Neural progenitor cell (in vitro differentiated cells): Measurements from ENCODE around the gene TOMM40L. TPM values are rescaled to one million over a fixed set of nuclear protein-coding genes. Genes with fewer than 3 reads are reported as not detected.

ENCODE experiments used
- DNase-seq: peaks from one replicate; pipeline ENCODE4 v3.0.0-alpha.2; 2016; ENCODE audit warnings: low spot score
- H2AFZ ChIP-seq: fragments of 200-600 bp; sonication (generic); replicated peaks from 2 replicates; pipeline ENCODE4 v1.6.1; 2016; ENCODE audit warnings: antibody characterized with exemption
- H3F3A ChIP-seq: fragments of 200-600 bp; sonication (generic); 2 replicates; pipeline ENCODE4 v1.6.1; 2016; ENCODE audit warnings: antibody characterized with exemption, low read depth
- H3K27ac ChIP-seq: fragments of 200-600 bp; sonication (generic); 2 replicates; pipeline ENCODE4 v1.5.1; 2016; ENCODE audit warnings: mild to moderate bottlenecking
- H3K27me3 ChIP-seq: fragments of 200-600 bp; sonication (generic); 2 replicates; pipeline ENCODE4 v1.6.1; 2016; ENCODE audit warnings: mild to moderate bottlenecking, moderate library complexity
- H3K36me3 ChIP-seq: fragments of 200-600 bp; sonication (generic); 2 replicates; pipeline ENCODE4 v1.5.1; 2016
- H3K4me1 ChIP-seq: fragments of 200-600 bp; sonication (generic); 2 replicates; pipeline ENCODE4 v1.6.1; 2016; ENCODE audit warnings: mixed run types
- H3K4me2 ChIP-seq: fragments of 200-600 bp; sonication (generic); 2 replicates; pipeline ENCODE4 v1.6.1; 2016
- H3K4me3 ChIP-seq: fragments of 200-600 bp; sonication (generic); 2 replicates; pipeline ENCODE4 v1.5.1; 2016
- H3K79me2 ChIP-seq: fragments of 200-600 bp; sonication (generic); 2 replicates; pipeline ENCODE4 v1.6.1; 2016; ENCODE audit warnings: low read depth
- H3K9ac ChIP-seq: fragments of 200-600 bp; sonication (generic); 2 replicates; pipeline ENCODE4 v1.6.1; 2016
- H3K9me3 ChIP-seq: fragments of 200-600 bp; sonication (generic); 2 replicates; pipeline ENCODE4 v1.5.1; 2016; ENCODE audit warnings: low read depth
- H4K20me1 ChIP-seq: fragments of 200-600 bp; sonication (generic); 2 replicates; pipeline ENCODE4 v1.6.1; 2016; ENCODE audit warnings: low read depth
- H3K27ac Mint-ChIP-seq: 3 replicates; pipeline ENCODE4 v1.8.0; 2021; ENCODE audit warnings: mixed read lengths
- H3K27me3 Mint-ChIP-seq: 2 replicates; pipeline ENCODE4 v1.8.0; 2022; ENCODE audit warnings: low read depth, mild to moderate bottlenecking, inconsistent platforms, moderate library complexity, mixed read lengths; ENCODE audit not compliant: insufficient read depth
- H3K36me3 Mint-ChIP-seq: 3 replicates; pipeline ENCODE4 v1.8.0; 2021; ENCODE audit warnings: mixed read lengths
- H3K4me1 Mint-ChIP-seq: 3 replicates; pipeline ENCODE4 v1.8.0; 2021; ENCODE audit warnings: mixed read lengths
- H3K4me3 Mint-ChIP-seq: 3 replicates; pipeline ENCODE4 v1.8.0; 2021; ENCODE audit warnings: mild to moderate bottlenecking, moderate library complexity, mixed read lengths
- H3K9me3 Mint-ChIP-seq: 3 replicates; pipeline ENCODE4 v1.8.0; 2020; ENCODE audit warnings: mixed read lengths
- EZH2 ChIP-seq: fragments of 200-600 bp; sonication (generic); IDR thresholded peaks from 2 replicates; pipeline ENCODE4 v1.6.1; 2017; ENCODE audit warnings: antibody characterized with exemption, mild to moderate bottlenecking, moderate library complexity
- EZH2phosphoT487 ChIP-seq: fragments of 200-600 bp; sonication (generic); IDR thresholded peaks from 2 replicates; pipeline ENCODE4 v1.6.1; 2017; ENCODE audit warnings: antibody characterized with exemption
- microRNA-seq: library from miRNA; unstranded; fragments of <30 nt; microRNA quantifications from one replicate; pipeline ENCODE4, GENCODE V29; 2016
- total RNA-seq: library from RNA; depleted of rRNA; stranded (reverse); fragments of >200 nt; gene quantifications from 2 replicates; pipeline ENCODE4 v1.2.3, GENCODE V29; 2015; ENCODE audit warnings: low replicate concordance
- TF ChIP-seq, protein P1 (sequence below): fragments of 200-600 bp; sonication (generic); IDR thresholded peaks from 2 replicates; pipeline ENCODE4 v1.5.1; 2017; ENCODE audit warnings: antibody characterized with exemption, mild to moderate bottlenecking

The TOMM40L gene
- total RNA-seq, 1 donor from 2014 or later: 7.2 TPM

DNA sequence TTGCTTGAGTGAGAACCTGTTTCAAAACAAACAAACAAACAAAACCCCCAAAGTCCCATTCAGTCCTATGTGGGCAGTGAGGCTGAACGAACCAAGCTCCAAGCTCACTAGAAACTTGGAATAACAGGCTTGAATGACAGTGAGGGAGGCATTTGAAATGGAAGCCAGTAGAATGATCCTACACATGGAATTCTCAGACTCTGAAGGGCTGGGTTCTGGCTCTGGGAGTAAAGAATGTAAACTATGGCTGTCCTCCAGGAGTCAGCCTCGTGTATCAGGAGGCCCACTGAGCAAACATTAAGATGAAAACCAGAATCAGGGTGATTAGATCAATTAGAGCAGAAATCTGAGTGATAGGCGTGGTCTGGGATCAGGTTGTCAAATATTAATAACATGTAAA lies 47.5 kb downstream of the TOMM40L start:
- H3K9me3 Mint-ChIP-seq: no peaks in the 10 kb centered on the region
- H3K4me2 ChIP-seq: no peak overlapping the region
- no peaks in the 10 kb centered on the region for H3K9me3 ChIP-seq
- no peaks in the 10 kb centered on the region for H3K36me3 Mint-ChIP-seq
- no peaks in the 10 kb centered on the region for H4K20me1 ChIP-seq
- H3K36me3 ChIP-seq: no peaks in the 10 kb centered on the region
- no peak for DNase-seq
- H3K27ac Mint-ChIP-seq: no peak overlapping the region
- no peaks in the 10 kb centered on the region for H3K27me3 Mint-ChIP-seq
- no peak overlapping the region for H2AFZ ChIP-seq
- no peak overlapping the region for H3K4me3 Mint-ChIP-seq
- no peak overlapping the region for H3K27ac ChIP-seq
- peaks cover 11% of the 10 kb centered on the region for H3K27me3 ChIP-seq
- H3K4me3 ChIP-seq: no peak overlapping the region
- H3K9ac ChIP-seq: no peak overlapping the region
- TF ChIP-seq EZH2 (no peak), EZH2phosphoT487 (no peak)
- TF ChIP-seq, protein P1, sequence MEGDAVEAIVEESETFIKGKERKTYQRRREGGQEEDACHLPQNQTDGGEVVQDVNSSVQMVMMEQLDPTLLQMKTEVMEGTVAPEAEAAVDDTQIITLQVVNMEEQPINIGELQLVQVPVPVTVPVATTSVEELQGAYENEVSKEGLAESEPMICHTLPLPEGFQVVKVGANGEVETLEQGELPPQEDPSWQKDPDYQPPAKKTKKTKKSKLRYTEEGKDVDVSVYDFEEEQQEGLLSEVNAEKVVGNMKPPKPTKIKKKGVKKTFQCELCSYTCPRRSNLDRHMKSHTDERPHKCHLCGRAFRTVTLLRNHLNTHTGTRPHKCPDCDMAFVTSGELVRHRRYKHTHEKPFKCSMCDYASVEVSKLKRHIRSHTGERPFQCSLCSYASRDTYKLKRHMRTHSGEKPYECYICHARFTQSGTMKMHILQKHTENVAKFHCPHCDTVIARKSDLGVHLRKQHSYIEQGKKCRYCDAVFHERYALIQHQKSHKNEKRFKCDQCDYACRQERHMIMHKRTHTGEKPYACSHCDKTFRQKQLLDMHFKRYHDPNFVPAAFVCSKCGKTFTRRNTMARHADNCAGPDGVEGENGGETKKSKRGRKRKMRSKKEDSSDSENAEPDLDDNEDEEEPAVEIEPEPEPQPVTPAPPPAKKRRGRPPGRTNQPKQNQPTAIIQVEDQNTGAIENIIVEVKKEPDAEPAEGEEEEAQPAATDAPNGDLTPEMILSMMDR: no peak
- no peaks in the 10 kb centered on the region for H3K79me2 ChIP-seq
- H3F3A ChIP-seq: no peaks in the 10 kb centered on the region
- no peaks in the 10 kb centered on the region for H3K4me1 ChIP-seq
- no peaks in the 10 kb centered on the region for H3K4me1 Mint-ChIP-seq

DNA sequence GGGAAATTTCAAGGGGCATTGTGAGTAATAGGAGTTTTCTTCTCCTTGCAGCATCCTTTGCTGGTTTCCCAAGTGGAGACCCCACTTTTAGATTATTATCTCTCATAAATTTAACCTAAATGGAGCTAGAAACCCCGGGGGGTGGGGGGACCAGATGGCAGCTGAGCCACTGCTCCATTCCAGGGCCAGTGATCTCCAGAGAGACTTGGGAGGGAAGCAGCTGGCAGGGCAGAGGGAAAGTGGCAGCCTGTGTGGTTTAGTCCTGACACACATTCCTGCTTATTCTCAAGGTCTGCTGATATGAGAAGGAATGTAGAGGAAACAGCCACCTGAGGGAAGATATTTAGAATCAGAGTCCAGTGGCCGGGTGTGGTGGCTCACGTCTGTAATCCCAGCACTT lies 49.0 kb downstream of the TOMM40L start:
- Mint-ChIP-seq H3K4me3 (no peak overlapping the region), H3K9me3 (no peaks in the 10 kb centered on the region), H3K36me3 (no peaks in the 10 kb centered on the region), H3K27ac (no peak overlapping the region), H3K4me1 (no peaks in the 10 kb centered on the region), H3K27me3 (no peaks in the 10 kb centered on the region)
- H3K27ac ChIP-seq: no peak overlapping the region
- H3K9ac ChIP-seq: no peak overlapping the region
- no peaks in the 10 kb centered on the region for H3K4me1 ChIP-seq
- H4K20me1 ChIP-seq: no peaks in the 10 kb centered on the region
- H3K4me2 ChIP-seq: no peak overlapping the region
- no peak overlapping the region for H2AFZ ChIP-seq
- H3K4me3 ChIP-seq: no peak overlapping the region
- H3K36me3 ChIP-seq: no peaks in the 10 kb centered on the region
- TF ChIP-seq, protein P1: no peak
- TF ChIP-seq EZH2phosphoT487 (no peak), EZH2 (no peak)
- H3K27me3 ChIP-seq: peaks cover 11% of the 10 kb centered on the region
- no peak for DNase-seq
- no peaks in the 10 kb centered on the region for H3K9me3 ChIP-seq
- no peaks in the 10 kb centered on the region for H3K79me2 ChIP-seq
- no peaks in the 10 kb centered on the region for H3F3A ChIP-seq

Small RNA genes within 50 kb of the gene (microRNA-seq; reads per million reads assigned to microRNA genes)
- not detected for gene MIR5187

Other genes starting within 250 kb of the TOMM40L start
- gene F11R, start 204.9 kb upstream of the TOMM40L start, total RNA-seq: 60.0 and 69.3 TPM in 2 replicates
- 29.9 and 59.9 TPM in 2 replicates for gene TSTD1, start 187.1 kb upstream of the TOMM40L start, total RNA-seq
- 74.4 and 103 TPM in 2 replicates for gene USF1, start 180.1 kb upstream of the TOMM40L start, total RNA-seq
- gene ARHGAP30, start 156.2 kb upstream of the TOMM40L start, total RNA-seq: 0.06 TPM in 1 of 2 replicates, not detected in the other
- gene NECTIN4, start 136.5 kb upstream of the TOMM40L start, total RNA-seq: 0.06 TPM in 1 of 2 replicates, not detected in the other
- 12.6 and 22.6 TPM in 2 replicates for gene KLHDC9, start 127.7 kb upstream of the TOMM40L start, total RNA-seq
- 57.6 and 74.1 TPM in 2 replicates for gene PFDN2, start 108.0 kb upstream of the TOMM40L start, total RNA-seq
- 39.5 and 46.3 TPM in 2 replicates for gene NIT1, start 108.0 kb upstream of the TOMM40L start, total RNA-seq
- 29.7 and 34.8 TPM in 2 replicates for gene DEDD, start 93.4 kb upstream of the TOMM40L start, total RNA-seq
- gene UFC1, start 72.1 kb upstream of the TOMM40L start, total RNA-seq: 114 and 133 TPM in 2 replicates
- 6.7 and 19.0 TPM in 2 replicates for gene USP21, start 66.6 kb upstream of the TOMM40L start, total RNA-seq
- gene PPOX, start 59.6 kb upstream of the TOMM40L start, total RNA-seq: 18.3 and 42.4 TPM in 2 replicates
- 9.5 and 36.5 TPM in 2 replicates for gene B4GALT3, start 48.6 kb upstream of the TOMM40L start, total RNA-seq
- 1.3 and 5.4 TPM in 2 replicates for gene ADAMTS4, start 27.0 kb upstream of the TOMM40L start, total RNA-seq
- gene NDUFS2, start 23.7 kb upstream of the TOMM40L start, total RNA-seq: 105 and 107 TPM in 2 replicates
- 0.34 TPM in 1 of 2 replicates, not detected in the other for gene FCER1G, start 10.8 kb upstream of the TOMM40L start, total RNA-seq
- gene APOA2, start 2.4 kb upstream of the TOMM40L start, total RNA-seq: not detected in 2 replicates
- not detected in 2 replicates for gene NR1I3, start 12.1 kb downstream of the TOMM40L start, total RNA-seq
- gene PCP4L1, start 32.7 kb downstream of the TOMM40L start, total RNA-seq: 0.46 and 0.69 TPM in 2 replicates
- 1.1 and 2.0 TPM in 2 replicates for gene MPZ, start 83.9 kb downstream of the TOMM40L start, total RNA-seq
- 61.2 and 95.7 TPM in 2 replicates for gene SDHC, start 88.3 kb downstream of the TOMM40L start, total RNA-seq
- gene CFAP126, start 141.8 kb downstream of the TOMM40L start, total RNA-seq: not detected in 2 replicates